Measurements from ENCODE around the gene NSG2. TPM values are rescaled to one million over a fixed set of nuclear protein-coding genes. Genes with fewer than 3 reads are reported as not detected.
A peak's percentile ranks its signal among the peaks of the same experiment; 100 is the strongest.
"Not testable (repeated sequence)": the region's sequence is repeated elsewhere in the genome, so short reads cannot be mapped to it uniquely, and the experiment has no call there.

Gene NSG2
- total RNA-seq, 6 experiments from 2014 or later = 0.13 TPM; not detected in 5

DNA sequence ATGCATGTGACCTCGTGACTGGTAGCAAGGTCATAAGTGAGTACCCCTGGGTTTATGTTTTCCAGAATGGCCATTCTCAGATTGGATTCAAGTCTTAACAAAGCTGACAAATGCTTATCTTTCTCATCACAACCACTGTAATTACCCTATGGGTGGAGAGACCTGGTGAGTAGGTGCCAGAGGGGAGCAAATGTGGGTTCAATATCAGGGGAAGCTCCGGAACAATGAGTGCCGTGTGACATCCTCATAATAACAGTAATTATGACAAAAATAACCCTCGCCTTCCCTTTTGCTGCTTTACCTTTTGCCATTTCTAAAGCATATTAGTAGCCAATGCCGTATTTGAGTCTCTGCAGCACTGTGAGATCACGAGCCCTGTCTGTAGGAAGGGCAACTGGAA, 95.9 kb downstream of the NSG2 start:
- H3K36me3 ChIP-seq = no peaks in the 10 kb centered on the region
- no peaks in the 10 kb centered on the region for H3K4me1 ChIP-seq
- TF ChIP-seq CTCF (IDR thresholded peaks at IDR 0.05) (no peak), POLR2A (IDR thresholded peaks at IDR 0.05) (no peak)
- intact Hi-C loops (cut with DNase I) = no loop called here
- H3K9me3 ChIP-seq = no peaks in the 10 kb centered on the region
- no peaks in the 10 kb centered on the region for H3K27me3 ChIP-seq
- H3K4me3 ChIP-seq = no peak overlapping the region
- H3K27ac ChIP-seq = no peak overlapping the region
- DNase-seq (peak in 1 of 3 donors; percentile 7), ATAC-seq (no peak)
- WGBS (ENCODE audit: insufficient coverage, low coverage, low lambda C conversion rate, missing lambda C conversion rate) = 60% methylated on average over 5 of the region's 6 CpGs

- Histone ChIP-seq H3K27me3 (no peaks in the 10 kb centered on the region), H3K4me1 (no peaks in the 10 kb centered on the region), H3K36me3 (no peaks in the 10 kb centered on the region), H3K27ac (no peak overlapping the region), H3K9me3 (no peaks in the 10 kb centered on the region), H3K4me3 (no peak overlapping the region)
- intact Hi-C loops (cut with DNase I) = no loop called here
- DNase-seq (peak in 1 of 3 donors; percentile 9), ATAC-seq (peak in 1 of 4 donors; percentile 17)
- TF ChIP-seq POLR2A (IDR thresholded peaks at IDR 0.05) = no peak
- no peak for TF ChIP-seq CTCF (IDR thresholded peaks at IDR 0.05)
- 63% methylated on average over 2 of the region's 2 CpGs for WGBS (ENCODE audit: insufficient coverage, low coverage, low lambda C conversion rate, missing lambda C conversion rate)
Measured at GRCh38 chr5:174145091-174145490, 99.6 kb downstream of the NSG2 start.

DNA sequence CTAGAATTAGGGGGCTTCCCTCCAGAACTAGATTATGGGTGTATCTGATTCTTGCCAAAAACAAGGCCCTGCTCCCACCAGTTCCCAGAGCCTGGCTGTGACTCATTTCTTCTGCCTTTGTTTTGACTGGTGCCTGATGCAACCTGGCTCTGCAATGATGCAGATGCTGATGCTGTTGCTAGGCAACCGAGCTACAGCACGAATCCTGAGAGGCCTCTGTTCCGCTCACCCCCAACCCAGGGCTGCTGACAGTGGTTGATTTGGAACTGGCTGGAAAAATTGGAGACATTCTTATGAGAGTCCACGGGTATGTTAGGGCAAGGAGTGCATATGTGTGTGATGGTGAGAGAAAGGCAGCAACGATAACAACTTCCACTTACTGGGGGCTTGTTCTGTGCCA, 100.3 kb downstream of the NSG2 start:
- no peak for TF ChIP-seq POLR2A (IDR thresholded peaks at IDR 0.05)
- TF ChIP-seq CTCF (IDR thresholded peaks at IDR 0.05) = no peak
- H3K27me3 ChIP-seq = no peaks in the 10 kb centered on the region
- DNase-seq = no peak
- intact Hi-C loops (cut with DNase I) = no loop called here
- no peaks in the 10 kb centered on the region for H3K9me3 ChIP-seq
- H3K36me3 ChIP-seq = no peaks in the 10 kb centered on the region
- H3K27ac ChIP-seq = no peak overlapping the region
- H3K4me3 ChIP-seq = no peak overlapping the region
- H3K4me1 ChIP-seq = no peaks in the 10 kb centered on the region
- ATAC-seq = no peak
- 55% methylated on average over 5 of the region's 5 CpGs for WGBS (ENCODE audit: insufficient coverage, low coverage, low lambda C conversion rate, missing lambda C conversion rate)

- ATAC-seq (no peak), DNase-seq (peak in 1 of 3 donors; percentile 8)
- Histone ChIP-seq H3K4me1 (no peaks in the 10 kb centered on the region), H3K27me3 (no peaks in the 10 kb centered on the region), H3K4me3 (no peak overlapping the region), H3K36me3 (no peaks in the 10 kb centered on the region), H3K9me3 (no peaks in the 10 kb centered on the region), H3K27ac (no peak overlapping the region)
- intact Hi-C loops (cut with DNase I) = no loop called here
- WGBS (ENCODE audit: insufficient coverage, low coverage, low lambda C conversion rate, missing lambda C conversion rate) = 52% methylated on average over 6 of the region's 6 CpGs
- no peak for TF ChIP-seq POLR2A (IDR thresholded peaks at IDR 0.05)
- TF ChIP-seq CTCF (IDR thresholded peaks at IDR 0.05) = no peak
Measured at GRCh38 chr5:174146556-174146955, 101.0 kb downstream of the NSG2 start.

GRCh38 chr5:174147012-174147411, 101.5 kb downstream of the NSG2 start:
- H3K36me3 ChIP-seq; H3K4me1 ChIP-seq; H3K27ac ChIP-seq; DNase-seq; H3K9me3 ChIP-seq; H3K4me3 ChIP-seq; H3K27me3 ChIP-seq; intact Hi-C loops (cut with DNase I); ATAC-seq: not testable (repeated sequence)
- no CpG with 5 or more reads among the region's 1 CpG for WGBS (ENCODE audit: insufficient coverage, low coverage, low lambda C conversion rate, missing lambda C conversion rate)
